HG03103 (cell line): ENCODE data around the gene SDK1.

Source experiments
- ATAC-seq: cut with Tn5 transposase; IDR thresholded peaks from one replicate; pipeline ENCODE4 v1.9.1; 2021; ENCODE audit warnings: low read depth; ENCODE audit not compliant: unreplicated experiment

The SDK1 gene

DNA sequence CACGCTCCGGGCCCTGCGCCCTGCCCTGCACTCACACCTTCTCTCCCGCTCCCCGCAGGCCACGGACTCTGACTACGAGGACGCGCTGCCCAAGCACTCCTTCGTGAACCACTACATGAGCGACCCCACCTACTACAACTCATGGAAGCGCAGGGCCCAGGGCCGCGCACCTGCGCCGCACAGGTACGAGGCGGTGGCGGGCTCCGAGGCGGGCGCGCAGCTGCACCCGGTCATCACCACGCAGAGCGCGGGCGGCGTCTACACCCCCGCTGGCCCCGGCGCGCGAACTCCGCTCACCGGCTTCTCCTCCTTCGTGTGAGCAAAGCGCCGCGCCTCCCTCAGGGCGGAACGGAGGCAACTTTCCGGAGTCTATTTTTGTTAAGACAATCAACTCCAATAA lies 964.0 kb downstream of the SDK1 start:
- ATAC-seq = no peak

DNA sequence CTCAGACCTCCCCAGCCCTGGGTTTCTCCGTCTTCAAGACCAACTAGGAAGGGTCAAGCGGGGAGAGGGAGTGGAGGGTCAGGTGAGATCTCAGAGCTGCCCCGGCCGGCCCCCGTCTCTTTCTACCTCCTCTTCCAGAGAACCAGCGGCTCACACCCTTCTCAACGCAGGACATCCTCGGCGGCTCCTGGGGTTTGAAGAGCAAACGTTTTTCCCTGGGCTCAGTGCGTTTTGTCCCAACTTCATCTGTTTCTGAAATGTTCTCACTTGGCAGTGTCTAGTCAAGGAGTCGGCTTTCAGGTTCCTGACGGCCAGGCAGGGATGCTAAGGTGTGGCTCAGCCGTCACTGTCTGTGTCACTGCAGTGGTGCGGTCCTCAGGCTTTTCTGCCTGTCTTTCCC lies 964.6 kb downstream of the SDK1 start:
- ATAC-seq = no peak

DNA sequence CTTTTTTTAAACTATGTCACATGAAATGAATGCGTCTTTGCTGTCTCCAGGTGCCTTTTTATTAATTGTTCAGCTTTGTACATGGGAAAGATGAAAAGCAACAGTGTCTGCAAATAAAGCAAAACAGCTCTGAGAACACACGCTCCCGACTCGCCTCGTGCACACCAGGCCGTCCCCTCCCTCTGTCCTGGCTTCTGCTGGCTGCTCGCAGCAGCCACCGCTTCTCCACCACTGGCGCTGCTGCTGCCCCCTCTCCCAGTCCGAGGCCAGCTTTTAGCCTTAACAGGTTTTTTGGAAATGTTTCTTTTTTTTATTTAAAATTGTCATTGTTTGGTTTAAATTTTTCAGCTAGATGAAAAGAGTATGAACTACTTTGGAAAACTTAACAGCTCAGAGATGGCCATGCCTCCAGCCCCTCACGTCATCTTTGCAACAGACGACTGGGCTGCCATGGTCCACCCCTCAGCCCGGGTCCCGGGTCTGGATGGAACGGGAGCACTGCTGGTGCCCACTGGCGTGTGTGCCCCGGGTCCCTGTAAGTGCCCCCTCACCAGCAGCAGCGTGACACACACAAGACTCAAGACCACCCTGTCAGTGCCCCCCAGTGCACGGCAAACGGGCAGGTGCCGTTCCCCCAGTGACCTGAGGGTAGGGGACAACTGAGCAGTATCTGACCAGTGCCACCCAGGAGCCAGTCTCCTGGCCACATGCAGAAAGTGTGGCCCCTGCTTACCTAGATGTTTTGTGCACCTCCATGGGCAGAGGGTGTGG lies 965.4 kb downstream of the SDK1 start:
- no peak for ATAC-seq

DNA sequence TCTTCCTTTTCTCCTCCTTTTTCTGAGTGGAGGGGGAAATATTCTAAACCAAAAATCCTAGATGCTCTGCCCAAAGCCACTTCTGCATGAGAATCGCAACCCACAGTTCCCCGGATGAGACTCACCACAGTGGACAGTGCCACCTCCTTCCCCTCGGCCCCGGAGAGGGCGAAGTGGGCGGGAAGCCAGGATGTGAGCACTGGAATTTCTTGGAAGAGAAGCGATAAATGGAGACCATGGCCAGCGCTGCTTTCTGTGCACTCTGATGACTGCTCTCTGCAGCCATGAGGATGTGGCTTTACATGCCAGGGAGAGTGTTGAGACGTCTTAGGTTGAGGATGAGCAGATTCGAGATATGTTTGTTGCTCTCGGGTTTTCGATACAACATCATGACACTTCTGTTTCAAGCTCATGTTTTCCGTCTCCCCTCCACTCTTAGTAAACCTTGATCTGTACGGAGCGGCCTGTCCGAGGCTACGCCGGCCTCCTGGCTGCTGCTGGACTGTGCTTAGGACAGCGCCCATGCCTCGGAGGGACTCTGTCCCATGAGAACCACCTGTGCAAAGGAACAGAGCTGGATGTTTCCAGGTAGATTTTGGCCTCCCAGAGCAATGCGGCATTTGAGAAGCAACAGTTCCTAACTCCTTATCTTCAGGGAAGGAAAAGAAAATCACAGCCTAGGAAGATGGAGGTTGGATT lies 966.4 kb downstream of the SDK1 start:
- ATAC-seq = no peak

DNA sequence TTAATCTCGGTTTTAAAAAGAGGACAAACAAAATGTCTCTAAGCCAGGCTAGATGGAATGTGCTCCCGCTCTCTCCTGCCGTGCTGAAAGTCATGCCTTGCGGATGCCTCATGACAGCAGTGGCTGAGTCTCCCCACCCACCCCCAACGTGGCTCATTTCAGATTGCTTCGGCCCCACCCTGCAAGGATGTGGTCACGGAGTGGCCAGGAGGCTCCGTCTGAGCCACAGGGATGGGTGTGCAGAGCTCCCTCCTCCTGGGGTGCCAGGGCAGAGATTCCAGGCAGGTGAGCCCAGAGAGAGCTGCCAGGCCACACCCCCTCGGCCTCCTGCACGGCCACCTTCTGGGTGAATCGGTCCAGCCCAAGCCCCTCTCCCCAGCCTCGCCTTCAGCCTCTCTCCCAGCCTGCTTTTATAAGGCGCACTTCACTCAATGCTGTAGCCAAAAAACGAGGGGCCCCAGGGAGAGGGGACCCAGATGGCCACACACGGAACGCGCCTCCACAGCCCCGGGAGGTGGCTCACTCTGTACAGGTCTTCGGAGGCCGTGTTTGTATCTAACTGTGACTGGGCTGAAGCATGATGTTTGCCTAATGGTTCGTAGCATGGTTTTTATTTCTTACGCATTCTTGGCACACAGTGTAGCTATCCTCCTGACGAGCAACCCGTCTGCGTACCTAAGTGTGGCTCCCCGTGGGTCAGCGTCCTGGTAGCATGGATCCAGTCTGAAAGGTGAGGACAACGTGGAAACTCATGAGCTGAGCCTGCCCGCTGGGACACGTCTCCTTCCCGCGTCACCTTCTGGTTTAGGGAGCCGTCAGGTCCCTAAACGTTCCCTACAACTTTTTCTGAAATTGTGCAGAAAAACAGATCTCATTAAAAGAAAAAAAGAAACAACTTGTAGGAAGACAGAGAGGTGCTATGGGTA lies 967.3 kb downstream of the SDK1 start:
- no peak for ATAC-seq

DNA sequence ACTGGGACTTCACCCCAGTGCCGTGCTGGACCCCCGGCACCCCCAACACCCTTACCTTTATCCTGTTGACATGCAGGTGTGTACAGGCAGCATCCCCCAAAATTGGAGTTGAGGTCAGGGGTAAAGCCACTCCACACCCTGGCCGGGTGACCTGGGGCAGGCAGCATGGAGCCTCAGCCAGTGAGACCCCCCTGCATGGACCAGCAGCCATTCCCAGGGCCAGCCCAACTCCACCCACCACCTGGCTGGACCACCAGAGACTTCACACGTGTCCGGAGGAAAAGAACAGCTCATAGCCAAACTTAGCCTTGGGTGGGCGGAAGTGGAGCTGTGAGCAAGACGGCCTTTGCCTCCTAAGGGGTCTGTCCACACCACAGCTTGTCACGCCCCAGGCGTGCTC lies 968.0 kb downstream of the SDK1 start:
- ATAC-seq = no peak

DNA sequence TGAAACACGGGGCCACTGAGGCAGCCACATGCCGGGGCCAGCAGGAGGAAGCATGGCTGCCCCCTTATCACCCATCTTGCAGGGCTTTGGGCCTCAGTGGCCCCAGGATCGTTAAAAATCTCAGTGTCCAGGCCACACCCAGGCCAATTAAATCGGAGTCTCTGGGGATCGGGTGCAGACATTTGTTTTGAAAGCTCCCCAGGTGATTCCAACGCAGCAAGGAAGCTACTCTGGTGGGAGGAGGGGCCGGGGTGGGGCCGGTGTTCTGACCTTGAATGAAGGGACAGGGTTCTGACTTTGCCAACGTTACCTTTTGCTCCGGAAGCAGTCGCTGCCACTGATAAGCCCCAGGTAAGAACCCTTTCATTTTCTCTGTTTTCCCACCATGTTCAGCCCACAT lies 968.7 kb downstream of the SDK1 start:
- no peak for ATAC-seq

DNA sequence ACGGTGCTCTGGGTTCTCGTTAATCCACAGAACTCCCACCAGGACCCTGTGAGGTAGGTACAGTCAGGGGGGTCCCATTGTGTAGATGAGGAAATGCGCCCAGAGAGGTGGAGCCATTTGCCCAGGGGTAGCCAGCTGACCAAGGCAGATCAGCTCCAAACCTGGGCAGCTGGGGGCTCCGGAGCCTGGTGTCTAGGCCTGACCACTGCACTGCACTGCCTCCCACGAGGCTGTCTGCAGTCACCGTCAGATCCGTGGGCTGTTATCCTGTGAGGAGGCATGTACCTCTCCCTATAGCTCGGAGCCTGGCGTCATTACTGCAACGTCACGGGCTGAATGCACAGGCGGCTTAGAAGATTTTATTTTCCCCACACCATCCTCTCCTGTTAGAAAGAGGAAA lies 969.2 kb downstream of the SDK1 start:
- ATAC-seq = no peak

DNA sequence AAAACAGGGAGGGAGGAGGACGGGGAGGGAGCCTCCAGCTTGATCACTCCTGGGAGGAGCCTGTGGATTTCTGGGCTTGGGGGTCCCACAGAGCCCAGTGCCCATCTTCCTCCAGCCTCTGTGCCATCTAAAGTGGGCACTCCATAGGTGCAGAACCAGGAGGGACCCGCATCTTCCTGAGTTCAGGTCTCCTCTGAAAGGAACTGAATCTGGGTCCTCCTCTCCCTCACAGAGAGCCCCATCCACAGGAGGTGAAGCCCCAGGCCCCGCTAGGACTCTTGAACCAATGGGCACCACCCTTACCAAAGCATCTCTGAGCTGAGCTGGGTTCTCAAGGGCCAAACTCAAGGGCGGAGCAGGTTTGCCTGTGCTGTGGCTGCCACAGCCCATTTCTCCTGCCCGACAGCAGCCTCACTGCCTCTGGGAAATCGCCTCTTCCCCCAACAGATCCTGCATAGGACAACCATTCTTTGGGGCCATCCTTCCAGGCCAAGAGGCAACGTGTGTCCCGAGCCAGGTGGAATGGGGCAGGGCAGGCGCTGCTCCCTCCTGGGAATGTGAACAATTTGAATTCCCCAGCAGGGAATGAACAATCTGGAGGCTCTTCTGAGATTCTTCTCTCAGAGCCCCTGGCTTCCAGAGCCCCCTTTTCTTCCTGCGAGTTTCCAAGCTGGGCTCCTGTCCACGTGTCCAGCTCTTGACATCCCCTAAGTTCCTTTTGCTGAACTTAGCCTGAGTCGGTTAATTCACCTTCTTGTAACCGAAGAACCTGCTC lies 970.1 kb downstream of the SDK1 start:
- ATAC-seq = no peak

DNA sequence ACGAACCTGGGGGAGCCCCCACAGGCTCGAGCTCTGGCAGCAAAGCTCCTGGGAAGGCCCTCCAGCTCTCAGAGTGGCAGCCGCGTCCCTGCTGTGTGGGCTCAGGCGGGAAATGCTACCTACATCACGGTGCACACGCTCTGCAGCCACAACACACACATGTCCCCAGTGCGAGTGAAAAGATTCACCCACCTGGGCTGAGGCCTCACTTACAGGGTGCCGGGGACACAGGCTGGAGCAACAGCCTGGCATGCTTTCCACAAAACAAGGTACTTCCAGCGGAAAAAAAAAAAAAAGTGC lies 970.6 kb downstream of the SDK1 start:
- no peak for ATAC-seq

DNA sequence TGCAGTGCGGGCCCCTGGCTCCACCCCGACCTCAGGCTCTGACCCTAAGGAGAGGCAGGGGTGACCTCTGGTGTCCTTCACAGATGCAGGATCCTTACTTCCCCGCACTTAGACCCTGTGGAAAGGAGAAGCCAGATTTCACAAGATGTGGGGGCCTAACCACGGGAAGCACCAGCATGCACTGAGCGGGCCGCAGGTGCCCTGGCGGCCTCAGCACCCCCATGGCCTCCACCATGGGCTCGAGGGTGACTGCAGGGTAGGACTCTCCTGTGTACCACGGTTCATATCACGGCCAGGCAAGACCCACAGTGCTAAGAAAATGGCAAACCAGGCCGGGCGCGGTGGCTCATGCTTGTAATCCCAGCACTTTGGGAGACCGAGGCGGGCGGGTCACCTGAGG lies 971.1 kb downstream of the SDK1 start:
- no peak for ATAC-seq

DNA sequence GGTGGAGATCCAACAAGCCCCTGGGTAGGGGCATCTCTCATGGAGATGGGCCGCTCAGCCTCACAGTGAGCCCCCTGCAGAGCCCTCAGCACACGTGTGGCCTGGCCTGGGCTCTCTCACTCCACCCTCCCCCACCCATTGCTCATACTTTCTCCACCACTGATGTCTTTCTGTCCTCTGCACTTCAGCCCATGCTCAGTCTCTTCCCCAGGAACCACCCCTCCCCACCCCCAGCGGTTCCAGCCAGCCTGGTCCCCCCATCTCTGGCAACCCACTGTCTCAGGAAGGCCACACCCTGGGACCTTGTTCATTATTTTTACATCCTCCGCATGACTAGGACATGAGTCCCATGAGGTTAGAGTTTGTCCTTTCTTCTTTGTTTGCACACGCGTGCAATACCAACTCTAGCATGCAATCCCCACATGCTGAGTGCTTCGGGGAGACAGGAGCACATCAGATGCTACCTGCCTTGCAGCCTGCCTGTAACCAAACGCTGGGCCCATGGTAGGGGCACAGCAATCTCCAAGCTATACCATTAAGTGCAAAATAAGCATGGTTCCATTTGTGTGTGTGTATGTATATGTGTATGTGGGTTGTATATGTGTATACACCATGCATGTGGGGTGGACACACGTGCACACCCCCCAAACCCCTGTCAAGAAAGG lies 972.6 kb downstream of the SDK1 start:
- ATAC-seq = no peak

DNA sequence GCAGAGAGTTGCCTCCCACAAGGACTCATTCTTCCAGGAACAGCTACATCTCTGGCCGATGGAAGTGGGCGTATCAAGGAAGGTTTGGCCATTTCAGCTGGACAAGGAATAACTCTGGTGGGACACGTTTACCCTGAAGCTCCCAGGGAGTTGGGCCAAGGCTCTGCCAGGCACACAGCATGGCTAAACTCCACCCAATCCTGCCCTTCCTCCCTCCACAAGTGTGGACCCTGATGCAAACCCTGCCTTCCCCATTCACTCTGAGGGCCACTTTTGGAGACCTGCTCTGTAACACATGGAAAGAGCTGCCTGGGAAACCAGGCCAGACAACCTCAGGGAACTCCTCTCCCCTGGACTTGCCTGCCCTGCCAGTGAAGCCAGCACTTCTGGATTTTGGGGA lies 973.2 kb downstream of the SDK1 start:
- ATAC-seq = no peak

DNA sequence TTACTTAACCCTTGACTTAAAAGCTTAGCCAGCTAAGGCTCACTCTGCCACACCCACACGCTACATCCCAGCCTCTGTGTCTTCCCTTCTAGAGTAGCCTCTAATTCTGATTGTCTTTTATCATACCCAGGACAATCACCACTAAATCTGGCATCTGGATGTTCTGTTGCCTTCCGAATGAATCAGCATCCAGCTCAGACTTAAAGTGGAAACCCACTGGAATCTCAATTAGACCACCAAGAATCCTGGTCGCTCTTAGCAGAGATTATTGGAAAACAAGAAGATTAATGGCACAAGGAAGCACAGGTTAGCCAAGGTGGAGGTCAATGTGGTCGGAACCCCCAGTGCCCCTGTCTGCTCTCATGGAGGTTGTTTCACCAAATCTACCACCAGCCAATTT lies 976.9 kb downstream of the SDK1 start:
- ATAC-seq = no peak

DNA sequence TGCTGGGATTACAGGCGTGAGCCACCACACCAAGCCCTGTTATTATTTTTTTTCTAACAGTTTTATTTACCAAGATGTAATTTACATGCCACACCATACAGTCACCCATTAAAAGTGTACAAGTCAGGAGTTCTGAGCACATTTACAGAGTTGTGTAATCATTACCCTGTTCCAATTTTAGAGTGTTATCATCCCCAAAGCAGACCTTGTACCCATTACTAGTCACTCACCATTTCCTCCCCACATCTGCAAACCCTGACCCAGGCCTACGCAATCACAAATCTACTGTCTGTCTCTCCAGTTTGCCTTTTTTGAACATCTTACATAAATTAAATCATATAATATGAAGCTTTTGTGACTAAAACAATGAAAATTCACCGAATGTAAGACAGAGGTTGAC lies 978.2 kb downstream of the SDK1 start:
- ATAC-seq = no peak

DNA sequence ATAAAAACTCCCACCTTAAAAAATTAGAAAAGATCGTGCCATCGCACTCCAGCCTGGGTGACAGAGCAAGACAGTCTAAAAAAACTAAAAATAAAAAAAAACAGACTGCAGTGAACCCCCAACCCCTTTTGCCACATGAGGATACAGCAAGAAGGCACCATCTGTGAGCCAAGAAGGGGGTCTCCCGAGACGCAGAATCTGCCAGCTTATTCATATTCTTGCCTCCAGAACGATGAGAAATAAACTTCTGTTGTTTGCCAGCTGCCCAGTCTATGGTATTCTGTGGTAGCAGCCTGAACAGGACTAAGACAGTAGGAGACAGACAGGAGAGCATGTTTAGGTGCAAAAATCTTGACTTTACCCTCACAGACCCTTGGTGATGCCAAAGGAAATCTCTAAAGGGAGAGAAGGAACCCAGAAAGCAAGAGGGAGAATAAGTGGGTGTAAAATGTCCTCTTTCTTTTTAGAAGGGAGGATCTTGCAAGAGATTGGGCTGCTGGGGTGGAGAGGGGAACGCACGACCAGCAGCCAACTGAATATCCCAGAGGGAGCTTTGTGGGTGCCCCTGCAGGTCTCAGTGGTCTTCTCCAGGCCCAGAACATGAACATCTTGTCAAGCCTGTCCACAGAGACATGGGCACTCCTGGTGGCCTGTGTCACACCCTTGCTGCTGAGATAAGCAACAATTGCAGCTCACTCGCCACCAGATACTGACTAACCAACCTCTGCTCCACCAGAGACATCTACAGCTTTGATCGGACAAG lies 980.4 kb downstream of the SDK1 start:
- ATAC-seq = no peak

DNA sequence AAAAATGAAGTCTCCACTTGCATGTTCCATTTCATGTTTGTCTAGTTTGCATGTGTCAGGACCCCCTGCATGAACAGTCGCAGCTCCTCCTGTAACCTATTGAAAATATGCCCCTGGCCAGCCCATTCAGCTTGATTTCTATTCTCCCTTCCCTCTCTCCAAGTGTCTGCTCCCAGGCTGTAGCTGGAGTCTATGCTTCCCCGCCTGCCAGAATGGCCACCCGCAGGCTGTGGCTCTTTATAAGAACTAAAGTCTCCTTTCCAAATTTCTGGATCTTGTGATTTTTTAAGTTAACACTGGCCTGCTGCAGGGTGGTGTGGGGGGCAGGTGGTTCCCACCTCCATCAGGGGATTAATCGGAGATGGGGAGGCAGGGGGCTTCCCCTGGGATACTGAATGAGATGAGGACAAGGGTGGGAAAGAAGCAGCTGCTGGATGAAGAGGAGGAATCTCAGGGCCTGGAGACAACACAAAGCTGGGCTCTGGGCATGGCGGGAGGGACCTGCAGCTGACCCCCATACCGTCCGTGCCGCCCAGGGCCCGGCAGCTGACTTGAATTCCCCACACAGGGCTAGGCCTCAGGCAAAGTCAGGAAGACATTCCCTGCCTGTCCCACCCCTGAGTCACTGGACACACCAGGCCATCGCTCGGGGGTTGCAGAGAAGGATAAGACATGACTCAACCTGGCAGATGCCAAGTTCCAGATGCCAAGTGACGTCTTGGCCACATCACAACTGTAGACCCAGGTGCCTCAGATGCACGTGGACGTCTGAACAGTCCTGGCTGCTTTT lies 981.6 kb downstream of the SDK1 start:
- ATAC-seq = no peak

DNA sequence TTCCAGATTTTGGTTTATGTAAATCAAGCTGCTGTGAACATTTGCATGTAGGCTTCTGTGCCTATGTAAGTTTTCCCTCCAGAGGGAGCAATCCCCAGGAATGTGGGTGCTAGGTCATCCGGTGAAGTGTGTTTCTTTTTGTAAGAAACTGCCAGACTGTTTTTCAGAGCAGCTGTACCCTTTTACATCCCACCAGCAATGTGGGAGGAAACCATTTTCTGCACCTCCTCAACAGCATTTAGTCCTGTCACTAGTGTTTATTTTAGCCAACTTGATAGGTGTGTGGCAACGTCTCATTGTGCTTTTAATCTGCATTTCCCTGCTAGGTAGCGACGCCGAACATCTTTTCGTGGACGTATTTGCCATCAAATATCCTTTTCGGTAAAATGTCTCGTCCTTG lies 985.3 kb downstream of the SDK1 start:
- ATAC-seq = no peak
